ENCODE results near the gene CAPZB.

The CAPZB gene

GRCh38 chr1:19327736-19328135 is 157.6 kb downstream of the CAPZB start:
- DNase-seq (ENCODE audit: low read depth), result no peak

GRCh38 chr1:19327301-19327700 is 158.0 kb downstream of the CAPZB start:
- no peak for DNase-seq (ENCODE audit: low read depth)

- no peak for DNase-seq (ENCODE audit: low read depth)
Measured at GRCh38 chr1:19326748-19327065, 158.6 kb downstream of the CAPZB start.

GRCh38 chr1:19325958-19326747 is 159.2 kb downstream of the CAPZB start:
- DNase-seq (ENCODE audit: low read depth), result no peak

GRCh38 chr1:19325368-19325957 is 159.9 kb downstream of the CAPZB start:
- DNase-seq (ENCODE audit: low read depth), result no peak

- no peak for DNase-seq (ENCODE audit: low read depth)
Measured at GRCh38 chr1:19324665-19324990, 160.7 kb downstream of the CAPZB start.

GRCh38 chr1:19323987-19324664 is 161.2 kb downstream of the CAPZB start:
- DNase-seq (ENCODE audit: low read depth), result no peak

GRCh38 chr1:19322481-19322880 is 162.9 kb downstream of the CAPZB start:
- DNase-seq (ENCODE audit: low read depth), result no peak

- DNase-seq (ENCODE audit: low read depth), result no peak
Measured at GRCh38 chr1:19321071-19321470, 164.3 kb downstream of the CAPZB start.

- DNase-seq (ENCODE audit: low read depth), result no peak
Measured at GRCh38 chr1:19319196-19319595, 166.1 kb downstream of the CAPZB start.

- DNase-seq (ENCODE audit: low read depth), result no peak
Measured at GRCh38 chr1:19317126-19317910, 168.0 kb downstream of the CAPZB start.

- DNase-seq (ENCODE audit: low read depth), result peak; percentile 20
Measured at GRCh38 chr1:19315378-19316198, 169.8 kb downstream of the CAPZB start.

- DNase-seq (ENCODE audit: low read depth), result no peak
Measured at GRCh38 chr1:19313961-19314882, 171.1 kb downstream of the CAPZB start.

- no peak for DNase-seq (ENCODE audit: low read depth)
Measured at GRCh38 chr1:19313636-19313959, 171.7 kb downstream of the CAPZB start.

GRCh38 chr1:19312782-19313635 is 172.3 kb downstream of the CAPZB start:
- DNase-seq (ENCODE audit: low read depth), result no peak

GRCh38 chr1:19311931-19312781 is 173.2 kb downstream of the CAPZB start, which contains the start of the genes AKR7A2 and SLC66A1:
TSS of gene AKR7A2 (minus strand) at chr1:19312144. CDS start at chr1:19312124, 20 bp downstream.
TSS of gene SLC66A1 (plus strand) at chr1:19312326. CDS start at chr1:19317678, 5,352 bp downstream.
- DNase-seq (ENCODE audit: low read depth), result peak; percentile 57

GRCh38 chr1:19311503-19311930 is 173.8 kb downstream of the CAPZB start:
- no peak for DNase-seq (ENCODE audit: low read depth)

- no peak for DNase-seq (ENCODE audit: low read depth)
Measured at GRCh38 chr1:19310720-19311502, 174.4 kb downstream of the CAPZB start.

Measured in GM04503 (cell line).